Measurements from ENCODE around the gene MED26. TPM values are rescaled to one million over a fixed set of nuclear protein-coding genes. Genes with fewer than 3 reads are reported as not detected.
"Not testable (repeated sequence)": the region's sequence is repeated elsewhere in the genome, so short reads cannot be mapped to it uniquely, and the experiment has no call there.

MED26 gene
- total RNA-seq, 1 donor from 2014 or later: 15.0 TPM

DNA sequence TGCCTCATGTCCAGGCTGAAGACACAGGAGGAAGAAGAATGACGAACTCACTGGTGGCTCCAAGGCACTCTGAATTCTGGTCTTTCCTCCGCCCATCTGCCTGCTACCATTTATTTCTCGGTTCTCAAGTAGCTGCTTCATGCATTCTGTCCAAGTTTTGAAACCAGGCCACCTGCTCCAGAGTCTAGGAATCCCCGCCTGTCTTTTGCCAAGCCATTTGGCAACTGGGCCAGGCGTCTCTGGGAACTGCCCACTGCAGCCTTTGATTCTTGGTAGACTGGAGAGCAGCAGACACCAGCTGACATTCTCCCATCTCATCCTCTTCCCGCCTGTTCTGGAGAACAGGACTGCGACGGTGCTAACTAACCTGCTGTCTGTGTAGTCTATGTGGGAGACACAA lies 66.6 kb downstream of the MED26 start:
- Mint-ChIP-seq H3K4me3 (ENCODE audit: unreplicated experiment) (no peak overlapping the region), H3K27ac (ENCODE audit: unreplicated experiment) (no peak overlapping the region), H3K4me1 (ENCODE audit: low read depth, unreplicated experiment) (peaks cover 9% of the 10 kb centered on the region), H3K27me3 (ENCODE audit: low read depth, unreplicated experiment) (no peaks in the 10 kb centered on the region), H3K36me3 (ENCODE audit: low read depth, unreplicated experiment) (peaks cover 21% of the 10 kb centered on the region), H3K9me3 (ENCODE audit: unreplicated experiment) (no peaks in the 10 kb centered on the region)
- H3K79me2 ChIP-seq (ENCODE audit: insufficient read depth, low read length): peaks cover 8% of the 10 kb centered on the region
- FAIRE-seq (no peak), DNase-seq (ENCODE audit: low read depth) (no peak)
- no peak overlapping the region for H3K4me2 ChIP-seq (ENCODE audit: low read length)
- H3K4me3 ChIP-seq (ENCODE audit: insufficient read depth, low read depth, low read length): no peak overlapping the region
- peaks cover 47% of the 10 kb centered on the region for H4K20me1 ChIP-seq (ENCODE audit: insufficient read depth, low read length)
- no peaks in the 10 kb centered on the region for H3K27me3 ChIP-seq (ENCODE audit: insufficient read depth, low read length)
- peaks cover 50% of the 10 kb centered on the region for H3K36me3 ChIP-seq (ENCODE audit: insufficient read depth, low read length)
- no peak overlapping the region for H3K27ac ChIP-seq (ENCODE audit: low read depth, low read length)
- no peak for TF ChIP-seq EZH2 (IDR thresholded peaks at IDR 0.05; ENCODE audit: insufficient read depth, low read length)
- TF ChIP-seq, protein P1, sequence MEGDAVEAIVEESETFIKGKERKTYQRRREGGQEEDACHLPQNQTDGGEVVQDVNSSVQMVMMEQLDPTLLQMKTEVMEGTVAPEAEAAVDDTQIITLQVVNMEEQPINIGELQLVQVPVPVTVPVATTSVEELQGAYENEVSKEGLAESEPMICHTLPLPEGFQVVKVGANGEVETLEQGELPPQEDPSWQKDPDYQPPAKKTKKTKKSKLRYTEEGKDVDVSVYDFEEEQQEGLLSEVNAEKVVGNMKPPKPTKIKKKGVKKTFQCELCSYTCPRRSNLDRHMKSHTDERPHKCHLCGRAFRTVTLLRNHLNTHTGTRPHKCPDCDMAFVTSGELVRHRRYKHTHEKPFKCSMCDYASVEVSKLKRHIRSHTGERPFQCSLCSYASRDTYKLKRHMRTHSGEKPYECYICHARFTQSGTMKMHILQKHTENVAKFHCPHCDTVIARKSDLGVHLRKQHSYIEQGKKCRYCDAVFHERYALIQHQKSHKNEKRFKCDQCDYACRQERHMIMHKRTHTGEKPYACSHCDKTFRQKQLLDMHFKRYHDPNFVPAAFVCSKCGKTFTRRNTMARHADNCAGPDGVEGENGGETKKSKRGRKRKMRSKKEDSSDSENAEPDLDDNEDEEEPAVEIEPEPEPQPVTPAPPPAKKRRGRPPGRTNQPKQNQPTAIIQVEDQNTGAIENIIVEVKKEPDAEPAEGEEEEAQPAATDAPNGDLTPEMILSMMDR (IDR thresholded peaks at IDR 0.05; ENCODE audit: insufficient read depth, low read depth, low read length): no peak
- no peaks in the 10 kb centered on the region for H3K4me1 ChIP-seq (ENCODE audit: insufficient read depth, low read length)
- no peak overlapping the region for H3K9ac ChIP-seq (ENCODE audit: low read length)
- H2AFZ ChIP-seq (ENCODE audit: low read depth, low read length): no peak overlapping the region
- no peaks in the 10 kb centered on the region for H3K9me3 ChIP-seq (ENCODE audit: insufficient read depth, low read depth, low read length)

DNA sequence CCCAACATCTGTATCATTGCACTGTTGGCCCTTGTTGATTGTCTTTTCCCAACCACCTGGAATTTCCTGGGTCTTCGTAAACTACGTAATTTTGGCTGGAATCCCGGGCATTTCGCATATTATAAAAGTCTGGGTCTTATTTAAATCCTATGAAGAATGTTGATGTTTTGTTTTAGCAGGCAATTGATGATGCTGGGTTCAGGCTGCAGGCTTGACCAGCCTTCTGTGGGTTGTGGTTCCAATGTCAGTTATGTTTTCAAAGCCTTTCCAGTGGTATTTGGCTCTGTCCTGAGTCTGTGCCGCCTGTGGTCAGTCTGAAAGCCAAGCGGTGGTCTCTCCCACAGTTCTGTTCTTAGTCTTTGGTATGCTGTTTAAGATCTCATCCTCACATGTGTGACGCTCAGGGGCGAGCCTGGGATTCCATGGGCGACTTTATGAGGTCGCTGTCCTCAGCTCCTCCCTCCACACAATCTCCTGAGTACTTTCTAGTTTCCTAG lies 68.2 kb downstream of the MED26 start:
- peaks cover 51% of the 10 kb centered on the region for H4K20me1 ChIP-seq (ENCODE audit: insufficient read depth, low read length)
- Mint-ChIP-seq H3K27me3 (ENCODE audit: low read depth, unreplicated experiment) (no peaks in the 10 kb centered on the region), H3K4me1 (ENCODE audit: low read depth, unreplicated experiment) (peaks cover 9% of the 10 kb centered on the region), H3K27ac (ENCODE audit: unreplicated experiment) (peak overlapping the region; percentile 38), H3K9me3 (ENCODE audit: unreplicated experiment) (no peaks in the 10 kb centered on the region), H3K4me3 (ENCODE audit: unreplicated experiment) (peak overlapping the region; percentile 9), H3K36me3 (ENCODE audit: low read depth, unreplicated experiment) (peaks cover 20% of the 10 kb centered on the region)
- peak overlapping the region; percentile 40 for H3K9ac ChIP-seq (ENCODE audit: low read length)
- H3K4me1 ChIP-seq (ENCODE audit: insufficient read depth, low read length): no peaks in the 10 kb centered on the region
- H3K27me3 ChIP-seq (ENCODE audit: insufficient read depth, low read length): no peaks in the 10 kb centered on the region
- TF ChIP-seq, protein P1 (IDR thresholded peaks at IDR 0.05; ENCODE audit: insufficient read depth, low read depth, low read length): no peak
- no peak for TF ChIP-seq EZH2 (IDR thresholded peaks at IDR 0.05; ENCODE audit: insufficient read depth, low read length)
- peak; percentile 65 for DNase-seq (ENCODE audit: low read depth)
- peak overlapping the region; percentile 70 for H3K27ac ChIP-seq (ENCODE audit: low read depth, low read length)
- no peak overlapping the region for H2AFZ ChIP-seq (ENCODE audit: low read depth, low read length)
- H3K4me2 ChIP-seq (ENCODE audit: low read length): no peak overlapping the region
- no peak overlapping the region for H3K4me3 ChIP-seq (ENCODE audit: insufficient read depth, low read depth, low read length)
- H3K9me3 ChIP-seq (ENCODE audit: insufficient read depth, low read depth, low read length): no peaks in the 10 kb centered on the region
- H3K79me2 ChIP-seq (ENCODE audit: insufficient read depth, low read length): peaks cover 5% of the 10 kb centered on the region
- no peak for FAIRE-seq
- H3K36me3 ChIP-seq (ENCODE audit: insufficient read depth, low read length): peaks cover 48% of the 10 kb centered on the region

DNA sequence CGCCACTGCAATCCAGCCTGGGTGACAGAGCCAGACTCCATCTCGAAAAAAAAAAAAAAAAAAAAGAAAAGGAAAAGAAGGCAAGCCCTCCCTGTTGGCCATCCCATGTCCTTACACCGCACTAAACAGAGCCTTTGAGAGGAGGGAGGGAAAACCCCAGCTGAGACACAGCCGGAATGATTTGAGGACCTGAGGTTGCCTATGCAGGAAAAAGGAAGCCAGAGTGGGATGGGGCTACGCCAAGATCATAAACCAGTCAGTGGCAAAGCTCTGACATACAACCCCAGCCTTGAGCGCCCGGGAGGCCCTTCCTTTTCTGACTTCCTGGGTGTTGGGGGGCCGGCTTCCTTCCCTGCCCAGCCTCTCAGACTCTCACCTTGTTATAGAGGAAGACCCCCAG lies 73.2 kb downstream of the MED26 start:
- peaks cover 6% of the 10 kb centered on the region for H3K4me1 Mint-ChIP-seq (ENCODE audit: low read depth, unreplicated experiment)
- H3K27ac Mint-ChIP-seq (ENCODE audit: unreplicated experiment): no peak overlapping the region

DNA sequence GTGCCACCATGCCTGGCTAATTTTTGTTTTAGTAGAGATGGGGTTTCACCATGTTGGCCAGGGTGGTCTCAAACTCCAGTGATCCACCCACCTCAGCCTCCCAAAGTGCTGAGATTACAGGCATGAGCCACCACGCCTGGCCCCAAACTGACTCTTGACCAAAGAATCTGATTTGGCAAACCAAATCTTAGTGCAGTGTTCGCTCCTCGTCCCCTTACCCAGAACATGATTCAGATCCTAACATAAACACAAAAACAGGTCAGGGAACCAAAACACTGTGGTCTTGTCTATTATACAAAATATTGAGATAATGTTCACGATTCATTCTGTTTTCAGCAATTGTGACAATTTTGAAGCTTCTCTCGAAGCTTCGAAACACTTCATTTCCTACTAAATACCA lies 76.1 kb downstream of the MED26 start:
- H3K9ac ChIP-seq (ENCODE audit: low read length); H2AFZ ChIP-seq (ENCODE audit: low read depth, low read length); H3K4me3 Mint-ChIP-seq (ENCODE audit: unreplicated experiment); H3K27ac ChIP-seq (ENCODE audit: low read depth, low read length); H3K4me2 ChIP-seq (ENCODE audit: low read length); DNase-seq (ENCODE audit: low read depth); H3K79me2 ChIP-seq (ENCODE audit: insufficient read depth, low read length); FAIRE-seq; H3K4me1 Mint-ChIP-seq (ENCODE audit: low read depth, unreplicated experiment); H3K9me3 Mint-ChIP-seq (ENCODE audit: unreplicated experiment); H3K4me3 ChIP-seq (ENCODE audit: insufficient read depth, low read depth, low read length); H3K27me3 Mint-ChIP-seq (ENCODE audit: low read depth, unreplicated experiment); H3K27me3 ChIP-seq (ENCODE audit: insufficient read depth, low read length); H3K4me1 ChIP-seq (ENCODE audit: insufficient read depth, low read length); H3K9me3 ChIP-seq (ENCODE audit: insufficient read depth, low read depth, low read length); H3K27ac Mint-ChIP-seq (ENCODE audit: unreplicated experiment): not testable (repeated sequence)
- Histone ChIP-seq H4K20me1 (ENCODE audit: insufficient read depth, low read length) (peaks cover 59% of the 10 kb centered on the region), H3K36me3 (ENCODE audit: insufficient read depth, low read length) (peaks cover 19% of the 10 kb centered on the region)
- peaks cover 16% of the 10 kb centered on the region for H3K36me3 Mint-ChIP-seq (ENCODE audit: low read depth, unreplicated experiment)

More for the DNA sequence above, 73.2 kb downstream of the MED26 start:
- Mint-ChIP-seq H3K4me3 (ENCODE audit: unreplicated experiment) (no peak overlapping the region), H3K9me3 (ENCODE audit: unreplicated experiment) (no peaks in the 10 kb centered on the region), H3K27me3 (ENCODE audit: low read depth, unreplicated experiment) (no peaks in the 10 kb centered on the region), H3K36me3 (ENCODE audit: low read depth, unreplicated experiment) (peaks cover 24% of the 10 kb centered on the region)
- H3K9ac ChIP-seq (ENCODE audit: low read length): no peak overlapping the region
- FAIRE-seq: no peak
- H3K27ac ChIP-seq (ENCODE audit: low read depth, low read length): no peak overlapping the region
- no peak for TF ChIP-seq EZH2 (IDR thresholded peaks at IDR 0.05; ENCODE audit: insufficient read depth, low read length)
- TF ChIP-seq, protein P1 (IDR thresholded peaks at IDR 0.05; ENCODE audit: insufficient read depth, low read depth, low read length): no peak
- H3K9me3 ChIP-seq (ENCODE audit: insufficient read depth, low read depth, low read length): no peaks in the 10 kb centered on the region
- no peak for DNase-seq (ENCODE audit: low read depth)
- peaks cover 30% of the 10 kb centered on the region for H3K36me3 ChIP-seq (ENCODE audit: insufficient read depth, low read length)
- H3K79me2 ChIP-seq (ENCODE audit: insufficient read depth, low read length): no peaks in the 10 kb centered on the region
- no peaks in the 10 kb centered on the region for H3K4me1 ChIP-seq (ENCODE audit: insufficient read depth, low read length)
- H4K20me1 ChIP-seq (ENCODE audit: insufficient read depth, low read length): peaks cover 58% of the 10 kb centered on the region
- no peak overlapping the region for H2AFZ ChIP-seq (ENCODE audit: low read depth, low read length)
- H3K4me3 ChIP-seq (ENCODE audit: insufficient read depth, low read depth, low read length): no peak overlapping the region
- no peak overlapping the region for H3K4me2 ChIP-seq (ENCODE audit: low read length)
- no peaks in the 10 kb centered on the region for H3K27me3 ChIP-seq (ENCODE audit: insufficient read depth, low read length)
